ENCODE results near the gene GNS. TPM values are rescaled to one million over a fixed set of nuclear protein-coding genes. Genes with fewer than 3 reads are reported as not detected.

The GNS gene
- total RNA-seq, 1 experiment from 2014 or later, result 71.5 TPM

DNA sequence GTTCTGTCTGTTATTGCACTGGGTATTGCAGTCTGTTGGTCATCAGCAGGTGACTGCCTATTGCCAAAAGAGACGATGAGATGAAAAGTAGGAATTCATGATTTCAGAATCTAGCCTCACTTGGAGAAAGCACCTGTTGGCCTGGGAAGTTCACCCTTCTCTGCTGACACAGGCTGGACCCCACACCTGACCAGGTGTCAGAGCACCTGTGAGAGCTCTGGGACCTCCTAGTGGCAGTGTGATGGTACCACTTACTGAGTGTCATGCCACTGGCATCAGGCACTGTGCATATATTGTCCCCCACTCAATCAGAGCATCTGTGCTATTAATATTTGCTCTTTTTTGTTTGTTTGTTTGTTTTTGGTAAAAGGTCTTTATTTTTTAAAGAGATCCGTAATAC is 81.0 kb downstream of the GNS start:
- DNase-seq (ENCODE audit: low read depth), result no peak

DNA sequence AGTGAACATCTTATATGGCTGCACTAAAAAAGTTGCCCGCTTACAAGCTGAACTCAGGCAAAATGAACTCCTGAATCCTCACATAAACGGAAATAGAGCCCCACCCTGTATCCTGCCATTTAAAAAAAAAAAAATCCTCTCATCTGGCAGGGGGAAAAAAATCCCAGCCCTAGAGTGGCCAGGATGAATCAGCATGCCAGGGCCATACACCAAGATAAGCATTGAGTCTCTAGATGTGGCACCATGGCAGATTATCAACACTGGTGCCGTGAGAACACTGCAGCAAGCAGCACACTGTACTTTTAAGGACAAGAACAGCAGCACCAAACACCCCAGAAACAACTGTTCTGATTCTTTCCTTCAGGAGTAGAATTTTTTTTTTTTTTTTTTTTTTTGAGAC is 83.4 kb downstream of the GNS start:
- peak; percentile 94 for DNase-seq (ENCODE audit: low read depth)

DNA sequence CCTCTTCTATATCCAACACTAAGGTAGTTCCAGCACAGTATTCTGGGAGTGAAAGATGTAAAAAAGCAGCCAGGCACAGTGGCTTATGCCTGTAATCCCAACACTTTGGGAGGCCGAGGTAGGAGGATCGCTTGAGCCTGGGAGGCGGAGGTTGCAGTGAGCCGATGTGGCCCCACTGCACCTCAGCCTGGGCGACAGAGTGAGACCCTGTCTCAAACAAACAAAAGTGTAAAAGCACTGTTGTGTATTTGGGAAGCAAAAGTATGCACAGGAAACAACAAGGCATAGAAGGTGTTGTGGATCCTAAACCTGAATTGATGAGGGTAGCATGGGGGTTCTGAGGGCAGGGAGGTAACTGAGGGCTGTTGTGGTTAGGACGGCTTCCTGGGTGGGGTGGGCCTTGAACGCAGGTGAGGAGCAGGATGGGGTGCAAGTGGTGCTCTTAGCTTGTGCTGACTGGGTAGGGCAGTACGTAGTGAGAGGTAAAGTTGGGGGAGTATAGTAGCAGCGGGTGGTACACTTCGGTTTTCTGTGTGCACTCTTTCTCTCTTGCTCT is 84.8 kb downstream of the GNS start:
- no peak for DNase-seq (ENCODE audit: low read depth)

DNA sequence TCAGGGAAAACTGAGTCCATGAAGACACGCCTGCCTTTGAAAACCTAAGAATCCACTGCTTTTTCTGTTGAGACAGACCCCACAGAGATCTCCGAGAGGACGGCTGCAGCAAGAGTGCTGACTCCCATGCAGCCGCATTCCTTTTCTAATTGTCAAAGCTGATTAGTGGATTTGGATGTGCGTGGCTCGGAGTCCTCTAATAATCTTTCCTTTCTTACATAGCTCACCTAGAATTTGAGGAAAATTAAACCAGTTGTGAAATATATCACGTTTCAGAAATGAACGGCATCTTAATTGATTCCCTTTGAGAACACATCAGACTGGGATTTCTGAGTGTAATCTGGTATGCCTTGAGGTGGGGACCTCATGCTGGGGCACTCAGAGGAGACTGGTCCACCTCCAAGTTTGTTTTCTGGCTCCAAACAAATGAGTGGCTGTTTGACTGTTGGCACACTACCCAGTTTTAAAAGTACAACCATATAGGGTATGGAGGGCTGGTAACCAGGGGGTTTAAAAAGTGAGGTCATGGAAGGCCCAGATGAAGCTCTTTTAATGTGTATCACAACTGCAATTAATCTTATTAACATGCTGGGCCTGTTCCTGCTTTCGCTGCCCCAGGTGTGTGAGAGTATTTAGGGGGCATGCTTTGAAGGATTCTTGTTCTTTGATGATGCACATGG is 85.6 kb downstream of the GNS start:
- DNase-seq (ENCODE audit: low read depth), result peak; percentile 38

DNA sequence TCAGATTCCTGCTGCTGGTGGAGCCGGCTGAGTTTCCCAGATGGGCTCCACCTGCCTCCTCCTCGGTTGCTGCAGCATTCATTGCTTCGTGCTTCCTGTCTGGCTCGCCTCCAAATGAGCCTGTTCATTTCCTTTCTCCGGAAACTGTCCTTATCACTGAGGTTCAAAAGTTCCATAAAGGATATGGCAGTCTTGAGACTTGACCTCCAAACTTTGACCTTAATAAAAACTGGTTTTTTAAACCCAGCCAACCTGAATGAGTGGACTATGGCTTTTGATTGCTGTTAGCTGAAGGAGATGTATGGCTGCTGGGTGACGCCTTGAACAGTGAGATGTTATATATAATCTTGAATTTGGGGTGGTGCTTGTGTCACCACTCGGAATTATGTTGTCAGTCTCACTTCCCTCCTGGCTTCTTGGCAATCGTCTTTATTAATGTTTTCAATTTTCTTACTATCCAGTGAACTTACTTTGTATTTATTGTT is 86.2 kb downstream of the GNS start:
- DNase-seq (ENCODE audit: low read depth), result peak; percentile 76

DNA sequence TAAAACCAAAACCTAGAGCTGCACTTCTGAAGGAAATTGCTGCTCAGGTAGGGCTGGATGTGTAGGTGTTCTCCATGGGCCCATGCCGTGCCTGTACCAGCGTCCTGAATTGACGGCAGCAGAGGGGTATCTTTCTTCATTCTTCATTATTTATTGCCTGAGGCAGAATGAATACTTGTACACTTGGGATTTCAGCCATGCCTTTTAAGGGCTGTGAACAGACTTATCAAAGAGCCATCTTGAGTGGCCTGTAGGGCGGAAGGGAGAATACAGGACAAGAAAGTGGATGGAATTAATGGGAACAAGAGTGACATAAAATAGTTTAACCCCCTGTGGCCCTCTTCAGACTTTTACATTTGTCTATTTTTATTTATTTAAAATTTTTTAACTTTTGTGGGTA is 87.5 kb downstream of the GNS start:
- no peak for DNase-seq (ENCODE audit: low read depth)

DNA sequence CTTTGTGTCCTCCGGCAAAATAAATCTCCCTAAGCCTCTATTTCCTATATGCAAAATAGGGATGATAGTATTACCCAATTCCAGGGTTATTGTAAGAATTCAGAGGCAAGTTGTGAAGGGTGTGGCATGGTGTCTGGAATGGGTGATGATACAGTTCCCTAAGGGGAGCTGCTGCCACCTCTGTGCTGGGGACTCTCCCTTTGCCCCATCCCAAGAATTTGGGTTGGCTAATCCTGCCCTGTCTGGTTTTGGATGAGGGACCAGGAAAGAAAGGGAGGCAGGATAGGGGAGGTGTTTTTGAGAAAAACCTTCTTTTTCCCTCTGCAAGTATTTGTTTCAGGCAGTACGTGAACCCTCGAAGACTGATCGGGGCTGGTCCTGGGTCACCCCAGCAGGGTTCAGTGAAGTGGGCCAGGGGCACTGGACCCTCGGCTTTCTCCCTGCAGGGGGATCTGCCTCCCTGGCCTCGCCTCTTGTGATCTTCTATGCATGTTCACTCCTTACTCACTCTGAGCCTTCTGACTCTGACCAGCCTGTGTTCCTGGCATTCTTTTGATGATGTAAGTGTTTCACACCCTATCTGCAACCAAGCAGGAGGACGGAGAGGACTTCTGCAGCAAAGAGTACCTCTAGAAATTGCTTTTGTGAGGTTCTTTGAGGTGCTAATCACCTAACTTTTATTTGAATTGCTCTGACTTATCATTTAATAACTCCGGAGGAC is 88.1 kb downstream of the GNS start:
- DNase-seq (ENCODE audit: low read depth), result peak; percentile 72

DNA sequence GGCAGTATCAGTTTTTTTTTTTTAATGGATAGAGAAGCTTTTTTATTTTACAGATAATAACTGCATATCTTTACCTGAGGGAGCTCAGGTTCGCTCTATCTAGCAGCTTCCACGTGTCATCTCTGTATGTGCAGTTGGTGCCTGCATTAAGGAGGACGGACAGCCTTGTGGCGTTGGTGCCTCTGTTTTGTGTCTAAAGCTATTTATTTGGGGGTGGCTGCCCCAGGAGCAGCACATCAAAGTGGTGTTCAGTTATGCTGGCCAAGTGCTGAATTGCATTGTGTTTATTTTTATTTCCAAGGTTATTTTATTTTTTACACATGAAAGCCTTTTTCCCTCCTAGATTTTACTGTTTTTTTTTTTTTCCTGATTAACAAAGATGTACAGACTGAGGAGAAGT is 89.2 kb downstream of the GNS start:
- no peak for DNase-seq (ENCODE audit: low read depth)

DNA sequence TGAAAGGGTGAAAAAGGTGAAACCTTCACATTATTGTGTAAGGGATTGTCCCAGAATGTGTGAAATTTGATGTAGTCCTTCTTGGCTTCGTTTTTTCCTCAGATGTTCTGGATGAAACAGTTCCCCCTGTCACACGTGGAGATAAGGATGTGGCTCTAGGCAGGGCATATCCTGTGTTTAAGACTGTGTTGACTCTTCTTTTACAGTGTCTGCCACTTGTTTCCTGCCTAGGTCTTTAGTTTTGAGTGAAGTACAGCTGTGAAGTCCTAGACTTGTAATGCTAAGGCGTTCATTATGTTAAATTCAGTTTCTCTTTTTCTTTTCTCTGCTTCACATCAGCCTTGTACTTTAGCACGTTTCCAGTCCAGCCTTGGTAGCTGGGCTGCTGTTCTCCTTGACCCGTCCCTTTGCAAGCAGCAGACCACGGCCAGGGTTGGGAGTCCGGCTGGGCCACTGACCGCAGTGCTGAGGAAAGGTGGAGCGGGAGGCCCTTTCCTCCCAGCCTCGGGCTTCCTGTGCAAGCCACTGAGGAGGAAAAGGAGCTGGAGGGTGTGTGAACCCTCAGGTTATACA is 89.8 kb downstream of the GNS start:
- DNase-seq (ENCODE audit: low read depth), result peak; percentile 71

DNA sequence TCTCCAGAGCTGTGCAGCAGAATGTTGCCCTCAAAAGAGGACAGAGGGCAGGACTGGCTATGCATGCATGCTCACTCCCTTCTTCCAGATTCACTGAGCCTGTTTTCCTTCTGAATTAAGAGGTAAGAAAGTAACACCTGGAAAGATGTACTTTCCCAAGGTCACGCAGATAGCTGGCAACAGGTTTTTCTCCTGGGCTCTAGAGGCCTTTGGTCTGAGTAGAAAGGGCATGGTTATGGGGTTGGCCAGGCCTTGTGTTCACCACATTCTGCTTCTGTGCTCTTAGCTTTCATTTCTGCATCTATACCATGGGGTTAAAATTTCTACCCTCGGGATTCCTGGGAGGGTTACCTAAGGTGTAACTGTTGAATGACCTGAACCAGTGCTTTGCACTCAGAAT is 91.4 kb downstream of the GNS start:
- DNase-seq (ENCODE audit: low read depth), result no peak

DNA sequence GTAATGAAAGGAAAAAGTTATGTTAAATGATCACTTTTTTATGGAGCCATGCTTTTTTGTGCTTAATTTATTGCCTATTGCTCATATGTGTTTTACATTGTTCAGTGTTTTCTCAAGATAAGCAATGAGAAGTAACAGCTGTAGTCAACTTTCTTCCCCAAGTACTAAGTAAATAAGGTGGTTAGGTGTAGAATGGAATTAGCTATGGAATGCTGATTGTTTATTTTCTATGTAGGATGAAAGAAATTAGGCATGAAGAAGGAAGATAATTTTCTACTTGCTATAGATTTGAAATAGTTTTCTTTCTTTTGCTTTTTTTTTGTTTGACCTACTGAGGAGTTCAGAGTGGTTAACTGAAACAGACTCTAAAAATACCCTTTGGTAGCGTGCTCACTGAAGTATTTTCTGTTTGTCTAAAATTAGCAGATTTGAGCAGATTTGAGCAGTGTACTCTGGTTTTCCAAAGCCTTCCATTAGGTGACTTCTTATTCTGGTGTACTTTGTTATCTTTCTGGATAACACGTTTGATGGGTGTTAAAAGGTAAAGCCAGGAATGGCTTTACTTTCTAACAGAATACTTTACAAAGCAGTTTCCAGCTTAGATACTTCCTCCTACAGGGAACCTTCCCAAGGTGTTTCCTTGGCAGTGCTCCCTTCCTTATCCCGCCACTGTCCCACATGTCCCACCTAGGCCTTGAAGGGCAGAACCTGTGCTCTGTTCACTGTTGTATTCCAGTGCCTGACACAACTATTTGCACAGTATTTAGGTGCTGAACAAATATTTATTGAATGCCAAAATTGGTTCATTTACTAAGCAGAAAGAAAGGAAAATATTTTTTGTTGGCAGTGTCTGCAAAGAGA is 92.9 kb downstream of the GNS start:
- no peak for DNase-seq (ENCODE audit: low read depth)

DNA sequence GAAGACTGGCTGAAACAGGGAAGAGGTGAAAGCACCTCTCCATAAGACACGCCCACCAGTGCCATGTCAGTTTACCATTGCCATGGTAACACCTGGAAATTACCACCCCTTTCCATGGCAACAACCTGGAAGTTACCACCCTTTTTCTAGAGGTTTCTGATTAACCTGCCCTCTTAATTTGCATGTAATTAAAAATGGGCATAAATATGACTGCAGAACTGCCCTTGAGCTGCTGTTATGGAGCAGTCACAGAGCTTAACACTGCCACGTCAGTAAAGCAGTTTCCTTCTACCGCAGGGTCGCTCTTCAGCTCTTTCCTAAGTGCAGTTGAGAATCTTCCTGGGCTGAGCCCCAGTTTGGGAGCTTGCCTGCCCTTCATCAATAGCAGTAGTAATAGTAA is 93.7 kb downstream of the GNS start:
- no peak for DNase-seq (ENCODE audit: low read depth)

Other genes with a start within 250 kb of the GNS start
- 16.5 and 19.7 TPM in 2 replicates for gene RASSF3, start 148.9 kb downstream of the GNS start, total RNA-seq (2014; rRNA removed; shearing (Covaris generic))
- gene TBC1D30, start 65.2 kb upstream of the GNS start, total RNA-seq (2014; rRNA removed; shearing (Covaris generic)), result 7.0 and 7.4 TPM in 2 replicates